GM19468 (cell line): ENCODE measurements around the gene NHERF2.

Experiments used
- ATAC-seq: cut with Tn5 transposase; IDR thresholded peaks from one replicate; pipeline ENCODE4 v1.9.1; 2021; ENCODE audit warnings: mild to moderate bottlenecking, moderate library complexity, moderate number of reproducible peaks; ENCODE audit not compliant: unreplicated experiment; ENCODE audit errors: extremely low read depth

The NHERF2 gene

GRCh38 chr16:2054543-2055245, 28.0 kb downstream of the NHERF2 start:
- ATAC-seq: no peak

DNA sequence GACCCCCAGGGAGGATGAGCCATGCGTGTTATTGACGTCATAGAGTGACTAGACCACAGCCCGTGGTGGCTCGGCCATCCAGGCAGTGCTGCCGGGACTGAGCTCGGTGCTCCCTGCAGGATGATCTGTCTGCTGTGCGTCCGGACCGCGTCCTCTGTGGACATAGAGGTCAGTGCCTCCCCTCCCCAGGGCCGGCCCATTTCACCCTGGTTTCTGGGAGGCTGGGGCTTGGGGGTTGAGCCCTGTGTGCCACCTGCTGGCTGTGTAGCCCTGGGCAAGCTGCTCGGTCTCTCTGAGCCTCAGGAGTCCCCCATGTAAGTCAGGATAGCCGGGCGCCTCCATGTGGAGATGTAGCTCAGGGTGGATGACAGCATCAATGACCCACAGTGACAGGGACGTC, 29.4 kb downstream of the NHERF2 start:
- no peak for ATAC-seq

GRCh38 chr16:2056681-2057407, 30.1 kb downstream of the NHERF2 start:
- no peak for ATAC-seq

DNA sequence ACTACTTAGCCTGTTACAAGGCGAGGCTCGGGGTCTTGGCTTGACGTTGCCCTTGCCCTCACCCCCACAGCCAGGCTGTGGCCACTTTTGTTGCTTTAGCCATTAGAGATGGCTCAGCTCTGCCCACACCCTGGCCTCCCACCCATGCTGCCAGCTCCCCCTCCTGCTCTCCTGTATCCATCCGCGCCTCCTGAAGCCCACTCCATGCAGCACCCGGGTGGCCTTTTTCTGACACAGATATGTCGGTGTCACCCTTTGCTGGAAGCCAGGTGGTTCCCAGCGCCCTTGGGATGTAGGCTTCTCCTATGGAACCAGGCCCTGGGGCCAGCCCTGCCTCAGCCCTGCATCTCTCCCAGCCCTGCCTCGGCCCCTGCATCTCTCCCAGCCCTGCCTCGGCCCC, 30.7 kb downstream of the NHERF2 start:
- no peak for ATAC-seq

DNA sequence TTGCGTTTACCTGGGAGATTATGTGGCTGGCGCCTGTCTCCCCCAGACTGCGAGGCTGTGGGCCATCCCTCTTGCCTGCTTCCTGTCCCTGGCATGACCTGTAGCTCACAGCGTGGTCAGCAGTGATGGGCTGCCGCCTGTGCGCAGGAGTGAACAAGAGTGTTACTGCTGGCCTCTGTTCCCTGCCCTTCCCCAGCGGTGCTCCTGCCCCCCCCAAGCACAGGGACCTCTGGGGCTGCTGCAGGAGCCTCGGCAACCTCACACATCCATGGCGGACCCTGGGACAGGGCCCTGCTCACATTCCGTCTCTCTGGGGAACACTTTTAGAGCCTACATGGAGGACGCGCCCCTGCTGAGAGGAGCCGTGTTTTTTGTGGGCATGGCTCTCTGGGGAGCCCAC, 31.7 kb downstream of the NHERF2 start:
- no peak for ATAC-seq

DNA sequence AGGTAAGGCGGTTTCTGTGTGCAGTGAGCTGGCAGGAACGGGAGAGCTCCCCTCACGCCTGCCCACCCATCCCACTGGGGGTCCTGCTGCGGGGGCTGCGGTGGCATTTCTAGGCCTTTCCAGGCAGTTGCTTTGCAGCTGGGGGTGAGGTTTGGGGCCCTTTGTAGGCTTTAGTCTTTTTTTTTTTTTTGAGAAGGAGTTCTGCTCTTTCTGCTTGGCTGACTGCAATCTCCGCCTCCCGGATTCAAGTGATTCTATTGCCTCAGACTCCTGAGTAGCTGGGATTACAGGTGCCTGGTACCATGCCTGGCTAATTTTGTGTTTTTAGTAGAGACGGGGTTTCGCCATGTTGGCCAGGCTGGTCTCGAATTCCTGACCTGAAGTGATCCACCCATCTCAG, 32.2 kb downstream of the NHERF2 start:
- ATAC-seq: no peak

DNA sequence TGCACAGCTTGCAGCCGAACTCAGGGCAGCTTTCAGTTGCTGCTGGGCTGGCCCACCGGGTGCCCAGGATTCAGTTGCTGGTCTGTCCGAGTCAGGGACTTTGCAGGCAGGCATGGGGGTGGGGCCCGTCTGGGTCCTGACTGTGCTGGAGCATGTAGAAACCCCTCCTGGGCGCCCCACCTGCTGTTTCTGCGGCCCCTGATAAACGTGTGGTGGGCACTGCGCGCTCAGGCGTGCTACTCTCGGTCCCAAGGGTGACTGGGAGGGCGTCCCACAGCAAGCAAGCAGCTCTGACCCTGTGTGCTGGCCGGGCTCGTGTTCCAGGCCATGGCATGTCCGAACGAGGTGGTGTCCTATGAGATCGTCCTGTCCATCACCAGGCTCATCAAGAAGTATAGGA, 33.6 kb downstream of the NHERF2 start:
- no peak for ATAC-seq

DNA sequence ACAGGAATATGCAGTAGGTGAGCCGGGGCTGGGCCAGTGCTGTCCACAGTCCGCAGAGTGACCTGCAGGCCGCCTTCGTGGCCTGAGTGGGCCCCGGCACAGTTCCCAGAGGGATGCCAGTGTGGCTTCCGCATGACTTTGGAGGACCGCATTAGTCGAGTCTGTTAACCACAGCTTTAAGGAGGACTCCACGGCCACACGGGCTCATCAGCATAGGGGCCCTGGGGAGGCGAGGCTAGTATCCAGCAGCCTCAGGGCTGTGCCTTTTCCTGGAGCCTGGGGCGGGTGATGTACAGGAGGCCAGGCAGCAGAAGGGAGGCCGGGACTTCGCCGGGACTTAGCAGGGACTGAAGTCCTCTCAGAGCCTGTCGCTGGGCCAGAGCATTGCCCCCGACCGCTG, 34.3 kb downstream of the NHERF2 start:
- no peak for ATAC-seq

GRCh38 chr16:2061526-2061925, 34.8 kb downstream of the NHERF2 start:
- no peak for ATAC-seq

GRCh38 chr16:2062801-2063200, 36.1 kb downstream of the NHERF2 start:
- ATAC-seq: no peak

GRCh38 chr16:2063861-2064260, 37.2 kb downstream of the NHERF2 start:
- no peak for ATAC-seq

DNA sequence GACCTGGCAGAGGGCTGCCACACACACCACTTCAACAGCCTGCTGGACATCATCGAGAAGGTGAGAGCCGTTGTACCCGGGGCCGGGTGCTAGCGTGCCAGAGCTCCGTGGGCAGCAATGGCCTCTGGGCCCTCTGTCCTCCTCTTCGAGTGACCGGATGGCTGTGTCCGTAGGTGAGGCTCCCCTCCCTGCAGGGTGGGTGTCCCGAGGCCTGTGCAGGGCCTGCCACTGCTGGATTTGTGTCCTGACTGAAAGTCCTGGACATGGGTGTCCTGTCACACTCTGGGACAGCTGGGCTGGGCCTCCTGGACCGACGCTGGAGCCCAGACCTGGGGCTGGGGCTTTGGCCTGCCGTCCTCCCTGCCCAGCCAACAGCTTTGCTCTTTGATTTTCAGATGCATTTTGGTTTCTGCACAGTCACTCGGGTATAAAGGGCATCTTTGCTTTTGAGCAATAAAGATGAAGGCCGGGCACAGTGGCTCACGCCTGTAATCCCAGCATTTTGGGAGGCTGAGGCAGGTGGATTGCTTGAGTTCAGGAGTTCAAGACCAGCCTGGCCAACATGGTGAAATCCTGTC, 37.8 kb downstream of the NHERF2 start:
- ATAC-seq: no peak

DNA sequence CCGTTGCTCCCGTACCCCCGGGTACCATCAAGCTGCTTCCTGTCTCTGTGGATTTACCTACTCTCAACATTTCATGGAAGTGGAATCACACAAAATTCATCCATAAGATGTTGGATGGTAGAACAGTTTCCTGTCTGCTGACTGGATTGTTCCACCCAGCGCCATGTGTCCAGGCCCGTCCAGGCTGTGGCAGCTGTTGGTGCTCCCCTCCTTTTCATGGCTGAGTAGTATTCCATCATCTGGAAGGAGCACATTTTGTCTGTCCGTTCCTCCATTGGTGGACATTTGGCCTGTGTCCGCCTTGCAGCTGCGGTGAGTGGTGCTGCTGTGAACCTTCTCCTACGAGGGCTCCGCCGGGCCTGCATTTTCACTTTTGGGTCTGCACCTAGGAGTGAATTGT, 39.4 kb downstream of the NHERF2 start:
- ATAC-seq: no peak

DNA sequence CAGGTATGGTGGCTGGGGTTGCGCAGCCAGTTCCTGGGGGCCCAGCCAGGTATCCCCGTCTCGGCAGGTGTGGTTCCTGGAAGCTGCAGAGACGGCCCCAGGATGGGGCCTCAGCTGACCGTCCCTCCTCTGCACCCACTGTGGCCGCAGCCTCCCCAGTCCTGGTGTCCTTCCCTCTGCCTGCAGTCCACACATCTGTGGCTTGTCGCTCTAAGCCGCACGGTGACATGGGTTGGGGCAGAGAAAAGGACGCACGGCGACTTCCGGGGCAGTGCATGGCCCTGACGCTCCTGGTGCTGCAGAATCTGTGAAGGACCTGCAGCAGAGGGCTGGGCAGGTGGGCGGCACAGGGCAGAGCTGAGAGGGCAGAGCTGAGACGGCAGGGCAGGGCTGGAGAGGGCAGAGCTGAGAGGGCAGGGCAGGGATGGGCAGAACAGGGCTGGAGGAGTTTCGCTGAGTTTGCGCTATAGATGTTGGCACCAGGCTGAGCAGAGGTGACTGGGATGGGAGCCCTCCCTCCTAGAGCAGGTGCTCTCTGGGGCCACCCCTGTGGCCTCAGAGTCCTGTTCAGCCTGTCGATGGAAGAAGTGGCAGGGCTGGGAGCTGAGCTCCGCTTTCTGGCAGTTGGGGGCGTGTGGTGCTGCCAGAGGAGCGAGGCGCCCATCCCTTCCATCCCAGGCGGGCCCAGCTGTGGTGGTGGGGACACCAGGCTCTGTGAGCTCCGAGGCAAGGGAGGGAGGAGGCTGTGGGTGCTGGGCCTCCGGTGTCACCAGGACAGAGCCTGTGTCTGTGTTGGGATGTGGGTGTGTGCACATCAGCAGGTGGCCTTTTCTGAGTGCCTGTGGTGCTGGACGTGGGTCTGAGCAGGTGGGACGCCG, 44.1 kb downstream of the NHERF2 start:
- no peak for ATAC-seq

DNA sequence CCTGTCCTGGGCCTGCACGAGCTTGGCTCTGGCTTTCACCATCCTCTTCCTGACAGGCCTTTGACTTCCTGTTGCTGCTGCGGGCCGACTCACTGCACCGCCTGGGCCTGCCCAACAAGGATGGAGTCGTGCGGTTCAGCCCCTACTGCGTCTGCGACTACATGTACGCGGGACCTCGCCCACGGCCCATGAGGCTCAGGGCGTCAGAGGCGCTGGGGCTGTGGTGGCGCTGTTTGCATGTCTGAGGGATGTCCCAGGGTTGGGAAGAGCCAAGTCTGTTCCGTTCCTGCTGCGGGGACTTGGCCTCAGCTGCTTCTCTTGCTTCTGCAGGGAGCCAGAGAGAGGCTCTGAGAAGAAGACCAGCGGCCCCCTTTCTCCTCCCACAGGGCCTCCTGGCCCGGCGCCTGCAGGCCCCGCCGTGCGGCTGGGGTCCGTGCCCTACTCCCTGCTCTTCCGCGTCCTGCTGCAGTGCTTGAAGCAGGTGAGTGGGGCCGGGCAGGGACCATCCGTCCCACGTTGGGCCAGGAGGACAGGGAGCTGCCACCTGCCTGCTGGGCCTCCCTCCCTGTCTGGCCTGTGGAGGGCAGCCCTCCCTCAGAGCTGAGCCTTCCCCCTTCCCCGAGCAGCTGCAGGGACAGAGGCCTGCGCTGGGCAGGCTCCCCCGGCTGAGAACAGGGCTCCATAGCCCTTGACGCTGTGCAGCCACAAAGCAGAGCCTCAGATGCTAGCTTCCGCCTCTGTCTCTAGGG, 44.9 kb downstream of the NHERF2 start:
- ATAC-seq: no peak

DNA sequence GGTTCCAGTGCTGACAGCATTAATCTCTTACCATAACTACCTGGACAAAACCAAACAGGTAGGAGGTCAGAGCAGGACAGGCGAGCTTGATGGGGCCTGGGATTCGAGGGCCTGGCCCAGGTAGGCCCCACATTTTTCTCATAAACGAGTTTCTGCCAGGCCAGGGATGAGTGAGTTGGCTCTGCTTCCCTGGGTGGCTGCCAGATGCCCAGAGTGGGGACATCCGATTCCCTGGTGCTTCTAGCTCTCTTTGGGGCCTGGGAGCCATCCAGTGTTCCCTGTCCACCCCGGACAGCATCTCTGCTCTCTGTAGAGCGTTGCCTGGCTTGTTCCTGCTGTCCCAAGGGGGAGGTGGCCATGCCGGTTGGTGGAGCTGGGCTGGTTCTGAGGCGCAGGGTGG, 46.2 kb downstream of the NHERF2 start:
- ATAC-seq: no peak

DNA sequence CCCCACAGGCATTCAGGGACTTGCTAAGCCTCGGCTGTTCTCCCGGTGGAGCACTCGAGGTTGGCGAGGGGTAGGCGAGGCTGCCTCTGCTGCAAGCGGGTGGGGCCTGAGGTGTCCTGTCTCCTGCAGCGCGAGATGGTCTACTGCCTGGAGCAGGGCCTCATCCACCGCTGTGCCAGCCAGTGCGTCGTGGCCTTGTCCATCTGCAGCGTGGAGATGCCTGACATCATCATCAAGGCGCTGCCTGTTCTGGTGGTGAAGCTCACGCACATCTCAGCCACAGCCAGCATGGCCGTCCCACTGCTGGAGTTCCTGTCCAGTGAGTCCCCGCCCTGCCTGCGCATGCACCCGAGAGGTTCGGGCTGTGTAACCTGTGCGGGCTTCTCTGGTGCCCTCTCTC, 47.4 kb downstream of the NHERF2 start:
- ATAC-seq: no peak

GRCh38 chr16:2075631-2076030, 48.9 kb downstream of the NHERF2 start:
- no peak for ATAC-seq

GRCh38 chr16:2076072-2076865, 49.6 kb downstream of the NHERF2 start:
- no peak for ATAC-seq
